Astrocyte (in vitro differentiated cells and primary cell): ENCODE measurements around the gene CADPS. TPM values are rescaled to one million over a fixed set of nuclear protein-coding genes. Genes with fewer than 3 reads are reported as not detected.

ENCODE experiments used
- DNase-seq: peaks from one replicate; pipeline ENCODE4 v3.0.0-alpha.2; 2010; ENCODE audit warnings: low read depth
- FAIRE-seq: peaks from 2 replicates; lab custom pipeline; 2011; peaks lifted over from hg19 to GRCh38; lab: Jason Lieb, UNC
- H2AFZ ChIP-seq: 2 replicates; pipeline ENCODE4 v1.6.0; 2012; ENCODE audit warnings: low read depth, low read length, inconsistent platforms
- H3K27ac ChIP-seq: 2 replicates; pipeline ENCODE4 v1.5.1; 2011; ENCODE audit warnings: low read depth, low read length, inconsistent platforms
- H3K27me3 ChIP-seq: 2 replicates; pipeline ENCODE4 v1.6.0; 2011; ENCODE audit warnings: low read length, inconsistent platforms; ENCODE audit not compliant: insufficient read depth
- H3K36me3 ChIP-seq: 2 replicates; pipeline ENCODE4 v1.5.1; 2011; ENCODE audit warnings: low read length, inconsistent platforms; ENCODE audit not compliant: insufficient read depth
- H3K4me1 ChIP-seq: 2 replicates; pipeline ENCODE4 v1.5.1; 2011; ENCODE audit warnings: low read length, inconsistent platforms; ENCODE audit not compliant: insufficient read depth
- H3K4me2 ChIP-seq: 2 replicates; pipeline ENCODE4 v1.6.0; 2012; ENCODE audit warnings: low read length, inconsistent platforms
- H3K4me3 ChIP-seq: 2 replicates; pipeline ENCODE4 v1.5.1; 2011; ENCODE audit warnings: low read depth, mild to moderate bottlenecking, low read length, inconsistent platforms; ENCODE audit not compliant: insufficient read depth
- H3K79me2 ChIP-seq: 2 replicates; pipeline ENCODE4 v1.6.0; 2012; ENCODE audit warnings: mild to moderate bottlenecking, low read length, inconsistent platforms; ENCODE audit not compliant: insufficient read depth
- H3K9ac ChIP-seq: 2 replicates; pipeline ENCODE4 v1.6.0; 2012; ENCODE audit warnings: mild to moderate bottlenecking, low read length, inconsistent platforms
- H3K9me3 ChIP-seq: 2 replicates; pipeline ENCODE4 v1.5.1; 2012; ENCODE audit warnings: low read depth, mild to moderate bottlenecking, low read length, inconsistent platforms; ENCODE audit not compliant: insufficient read depth
- H4K20me1 ChIP-seq: 2 replicates; pipeline ENCODE4 v1.6.0; 2012; ENCODE audit warnings: low read length, inconsistent platforms; ENCODE audit not compliant: insufficient read depth
- H3K27ac Mint-ChIP-seq: one replicate; pipeline ENCODE4 v1.8.0; 2021; ENCODE audit warnings: mild to moderate bottlenecking, mixed read lengths; ENCODE audit not compliant: unreplicated experiment
- H3K27me3 Mint-ChIP-seq: one replicate; pipeline ENCODE4 v1.8.0; 2021; ENCODE audit warnings: low read depth, mixed read lengths; ENCODE audit not compliant: unreplicated experiment
- H3K36me3 Mint-ChIP-seq: one replicate; pipeline ENCODE4 v1.8.0; 2021; ENCODE audit warnings: low read depth, mixed read lengths; ENCODE audit not compliant: unreplicated experiment
- H3K4me1 Mint-ChIP-seq: one replicate; pipeline ENCODE4 v1.8.0; 2021; ENCODE audit warnings: low read depth, mixed read lengths; ENCODE audit not compliant: unreplicated experiment
- H3K4me3 Mint-ChIP-seq: one replicate; pipeline ENCODE4 v1.8.0; 2021; ENCODE audit warnings: mild to moderate bottlenecking, moderate library complexity, mixed read lengths; ENCODE audit not compliant: unreplicated experiment
- H3K9me3 Mint-ChIP-seq: one replicate; pipeline ENCODE4 v1.8.0; 2021; ENCODE audit warnings: mild to moderate bottlenecking, mixed read lengths; ENCODE audit not compliant: unreplicated experiment
- CTCF ChIP-seq: IDR thresholded peaks from 2 replicates; pipeline ENCODE4 v1.5.1; 2011; ENCODE audit warnings: low read depth, mild to moderate bottlenecking, inconsistent platforms, low read length, moderate library complexity; ENCODE audit not compliant: insufficient read depth
- EZH2 ChIP-seq: IDR thresholded peaks from 2 replicates; pipeline ENCODE4 v1.6.1; 2012; ENCODE audit warnings: mild to moderate bottlenecking, low read length, inconsistent platforms; ENCODE audit not compliant: insufficient read depth
- total RNA-seq: library from RNA; stranded (reverse); gene quantifications from 2 replicates; pipeline ENCODE4 v1.2.1, GENCODE V29; 2021

The CADPS gene
- total RNA-seq, 1 donor from 2014 or later, result 5.4 TPM

DNA sequence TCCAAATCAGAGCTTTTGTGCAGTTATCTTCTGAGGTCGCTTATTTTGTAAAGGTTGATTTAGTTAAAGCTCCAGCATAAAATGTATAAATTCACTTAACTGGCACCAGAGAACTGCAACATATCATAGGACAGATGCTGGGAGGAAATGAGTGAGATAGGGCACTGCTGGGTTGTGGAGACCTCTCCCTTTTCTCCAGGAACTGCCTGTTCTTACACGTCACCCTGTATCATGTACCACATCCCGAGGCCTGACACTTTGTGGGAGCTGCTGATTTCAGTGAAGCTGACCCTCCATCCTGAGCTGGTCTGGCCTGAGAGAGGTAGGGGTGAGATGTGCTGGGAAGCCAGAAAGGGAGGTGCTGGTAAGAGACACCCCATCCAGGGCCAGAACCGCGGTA lies 288.0 kb downstream of the CADPS start:
- peaks cover 2% of the 10 kb centered on the region for H3K36me3 Mint-ChIP-seq
- Histone ChIP-seq H2AFZ (peak overlapping the region; percentile 48), H3K27me3 (no peaks in the 10 kb centered on the region), H3K27ac (peak overlapping the region; percentile 92), H3K9ac (peak overlapping the region; percentile 71), H3K36me3 (no peaks in the 10 kb centered on the region), H3K4me1 (peaks cover 27% of the 10 kb centered on the region), H3K79me2 (no peaks in the 10 kb centered on the region), H3K4me3 (no peak overlapping the region), H3K4me2 (peak overlapping the region; percentile 62), H4K20me1 (no peaks in the 10 kb centered on the region), H3K9me3 (no peaks in the 10 kb centered on the region)
- peaks cover 2% of the 10 kb centered on the region for H3K27me3 Mint-ChIP-seq
- DNase-seq (peak; percentile 88), FAIRE-seq (peak; percentile 67)
- H3K9me3 Mint-ChIP-seq, result no peaks in the 10 kb centered on the region
- H3K27ac Mint-ChIP-seq, result peak overlapping the region; percentile 54
- TF ChIP-seq CTCF, result no peak
- TF ChIP-seq EZH2, result no peak
- peaks cover 25% of the 10 kb centered on the region for H3K4me1 Mint-ChIP-seq
- H3K4me3 Mint-ChIP-seq, result no peak overlapping the region

DNA sequence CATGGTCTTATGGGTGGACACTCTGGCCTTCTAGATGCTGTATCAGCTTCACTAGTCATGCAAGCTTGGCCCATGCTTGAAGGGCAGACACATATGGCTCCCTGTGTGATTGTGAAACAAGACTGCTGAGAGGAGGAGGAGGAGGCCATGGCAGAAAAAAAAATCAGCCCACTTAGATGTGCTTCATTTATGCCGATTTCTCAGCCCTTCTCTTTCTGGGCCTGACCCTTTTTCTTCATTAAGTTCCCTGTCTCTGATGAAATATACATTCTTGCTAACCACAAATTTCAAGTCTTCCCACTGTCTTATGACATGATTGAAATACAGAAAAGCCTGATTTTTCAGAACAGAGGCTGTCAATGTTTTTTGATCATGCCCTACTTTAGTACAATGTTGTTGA lies 288.9 kb downstream of the CADPS start:
- no peaks in the 10 kb centered on the region for H3K9me3 ChIP-seq
- no peaks in the 10 kb centered on the region for H3K36me3 Mint-ChIP-seq
- peak overlapping the region; percentile 92 for H3K27ac ChIP-seq
- H3K4me2 ChIP-seq, result no peak overlapping the region
- peak; percentile 61 for DNase-seq
- peaks cover 3% of the 10 kb centered on the region for H3K9me3 Mint-ChIP-seq
- no peak overlapping the region for H3K4me3 ChIP-seq
- H3K4me3 Mint-ChIP-seq, result no peak overlapping the region
- H3K4me1 ChIP-seq, result peaks cover 27% of the 10 kb centered on the region
- no peaks in the 10 kb centered on the region for H3K36me3 ChIP-seq
- H2AFZ ChIP-seq, result peak overlapping the region; percentile 59
- H4K20me1 ChIP-seq, result no peaks in the 10 kb centered on the region
- peak overlapping the region; percentile 90 for H3K27ac Mint-ChIP-seq
- FAIRE-seq, result peak; percentile 43
- peak overlapping the region; percentile 41 for H3K9ac ChIP-seq
- peaks cover 1% of the 10 kb centered on the region for H3K27me3 Mint-ChIP-seq
- no peak for TF ChIP-seq EZH2
- no peak for TF ChIP-seq CTCF
- no peaks in the 10 kb centered on the region for H3K27me3 ChIP-seq
- peaks cover 25% of the 10 kb centered on the region for H3K4me1 Mint-ChIP-seq
- no peaks in the 10 kb centered on the region for H3K79me2 ChIP-seq

- peak overlapping the region; percentile 15 for H3K4me2 ChIP-seq
- no peaks in the 10 kb centered on the region for H3K27me3 Mint-ChIP-seq
- H3K4me1 ChIP-seq, result peaks cover 27% of the 10 kb centered on the region
- H3K79me2 ChIP-seq, result no peaks in the 10 kb centered on the region
- FAIRE-seq (peak; percentile 73), DNase-seq (no peak)
- peaks cover 3% of the 10 kb centered on the region for H3K9me3 Mint-ChIP-seq
- H3K9ac ChIP-seq, result peak overlapping the region; percentile 41
- peak overlapping the region; percentile 90 for H3K27ac Mint-ChIP-seq
- H3K4me3 Mint-ChIP-seq, result no peak overlapping the region
- no peaks in the 10 kb centered on the region for H3K27me3 ChIP-seq
- TF ChIP-seq CTCF (no peak), EZH2 (no peak)
- no peaks in the 10 kb centered on the region for H4K20me1 ChIP-seq
- peak overlapping the region; percentile 92 for H3K27ac ChIP-seq
- no peaks in the 10 kb centered on the region for H3K36me3 ChIP-seq
- peaks cover 25% of the 10 kb centered on the region for H3K4me1 Mint-ChIP-seq
- peak overlapping the region; percentile 59 for H2AFZ ChIP-seq
- no peaks in the 10 kb centered on the region for H3K36me3 Mint-ChIP-seq
- no peak overlapping the region for H3K4me3 ChIP-seq
- H3K9me3 ChIP-seq, result no peaks in the 10 kb centered on the region
These were observed 289.4 kb downstream of the CADPS start for GRCh38 chr3:62585861-62586260.
